HG03103 (cell line): ENCODE results near the gene ITGA7.

Experiments
- ATAC-seq: cut with Tn5 transposase; IDR thresholded peaks from one replicate; pipeline ENCODE4 v1.9.1; 2021; ENCODE audit warnings: low read depth; ENCODE audit not compliant: unreplicated experiment

ITGA7 gene

GRCh38 chr12:55702861-55703260 lies 4.8 kb downstream of the ITGA7 start:
- ATAC-seq = no peak

DNA sequence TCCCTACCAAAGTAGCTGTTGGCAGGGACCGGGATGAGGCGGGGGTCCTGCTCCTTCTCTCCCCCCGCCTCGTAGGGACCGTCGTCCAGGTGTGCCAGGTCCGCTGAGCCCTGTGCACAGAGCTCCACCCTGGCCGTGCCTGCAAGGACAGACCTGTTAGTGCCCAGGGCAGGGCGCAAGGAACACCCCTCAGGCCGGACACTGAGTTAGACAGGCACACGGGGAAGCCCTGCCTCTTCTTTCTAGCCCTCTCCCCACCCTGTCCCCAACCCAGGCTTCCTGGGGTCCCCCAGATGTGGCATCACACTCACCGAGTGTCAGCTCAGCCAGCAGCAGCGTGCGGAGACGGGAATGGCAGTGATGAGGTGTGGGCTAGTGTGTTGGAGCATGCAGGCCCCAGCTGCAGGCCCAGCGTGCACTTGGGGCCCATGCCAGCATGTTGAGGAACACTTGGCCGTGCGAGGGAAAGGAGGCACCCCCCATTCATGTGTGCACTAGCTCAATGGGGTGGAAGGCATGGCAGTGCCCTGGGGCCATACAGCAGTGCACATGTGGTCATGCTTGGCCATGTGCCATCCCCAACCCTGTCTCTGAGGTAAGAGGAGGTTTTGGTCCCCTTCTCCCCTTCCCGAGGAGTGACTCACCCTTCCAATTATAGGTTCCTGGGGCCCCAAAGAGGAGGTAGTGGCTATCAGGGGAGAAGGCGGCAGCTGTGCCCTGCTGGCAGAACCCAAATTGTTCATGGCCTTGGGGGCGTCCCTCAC lies 7.3 kb downstream of the ITGA7 start:
- ATAC-seq = no peak

GRCh38 chr12:55699471-55700055 lies 8.1 kb downstream of the ITGA7 start:
- ATAC-seq = no peak

DNA sequence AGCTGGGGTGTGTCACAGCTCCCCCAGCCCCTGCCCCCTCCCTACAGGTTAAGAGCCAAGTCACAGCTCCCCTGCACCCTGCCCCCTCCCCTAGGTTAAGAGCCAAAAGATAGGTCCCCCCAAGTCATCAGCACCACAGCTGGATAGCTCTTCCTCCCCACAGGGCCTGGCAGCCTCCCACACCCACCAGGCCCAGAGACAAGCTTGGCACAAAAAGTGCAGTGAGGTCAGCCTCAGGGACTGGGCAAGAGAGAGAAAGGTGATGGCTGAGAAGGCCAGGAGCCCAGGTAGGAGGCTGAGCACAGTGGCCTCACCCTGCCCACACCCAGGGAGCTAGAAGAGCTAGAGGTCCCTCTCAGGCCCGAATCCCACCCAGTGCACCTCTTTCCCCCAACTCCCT lies 8.7 kb downstream of the ITGA7 start:
- no peak for ATAC-seq

- no peak for ATAC-seq
Observed at GRCh38 chr12:55698241-55698955, 9.3 kb downstream of the ITGA7 start.

DNA sequence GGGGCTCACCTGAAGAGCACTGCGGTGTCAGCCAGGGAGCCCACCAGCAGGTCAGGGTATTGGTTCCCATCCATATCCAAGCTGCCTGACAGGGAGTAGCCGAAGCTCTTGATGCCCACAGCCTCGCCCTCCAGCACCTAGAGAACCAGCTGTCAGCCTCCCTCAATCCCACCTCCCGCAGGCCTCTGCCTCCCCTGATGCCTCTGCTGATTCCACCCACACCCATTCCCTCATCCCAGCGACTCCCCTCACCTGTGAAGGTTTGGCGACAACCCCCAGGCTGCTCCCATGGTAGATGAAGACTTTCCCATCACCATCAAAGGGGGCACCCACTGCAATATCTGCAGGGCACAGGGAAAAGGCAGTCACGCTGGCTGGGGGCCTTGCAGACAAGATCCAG lies 10.0 kb downstream of the ITGA7 start:
- no peak for ATAC-seq

- ATAC-seq = no peak
Observed at GRCh38 chr12:55696796-55697462, 10.8 kb downstream of the ITGA7 start.

DNA sequence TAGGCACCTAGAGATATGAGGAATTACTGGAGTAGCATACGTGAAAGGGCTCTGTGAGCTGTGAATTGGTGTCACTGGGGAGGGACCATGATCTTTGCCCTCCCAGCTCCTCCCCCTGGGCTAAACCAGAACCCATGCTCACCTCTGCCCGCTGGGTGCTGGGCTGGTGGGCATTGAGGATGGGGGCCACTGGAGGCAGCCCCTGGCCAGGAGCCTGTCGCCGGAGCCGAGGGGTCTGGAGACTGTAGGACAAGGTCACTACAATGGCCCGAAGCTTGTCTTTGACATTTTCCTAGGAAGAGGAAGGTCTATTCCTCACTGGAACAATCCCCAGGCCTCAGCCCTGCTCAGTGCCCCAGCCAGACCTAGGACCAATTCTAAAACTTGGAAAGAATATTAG lies 11.6 kb downstream of the ITGA7 start:
- ATAC-seq = no peak

DNA sequence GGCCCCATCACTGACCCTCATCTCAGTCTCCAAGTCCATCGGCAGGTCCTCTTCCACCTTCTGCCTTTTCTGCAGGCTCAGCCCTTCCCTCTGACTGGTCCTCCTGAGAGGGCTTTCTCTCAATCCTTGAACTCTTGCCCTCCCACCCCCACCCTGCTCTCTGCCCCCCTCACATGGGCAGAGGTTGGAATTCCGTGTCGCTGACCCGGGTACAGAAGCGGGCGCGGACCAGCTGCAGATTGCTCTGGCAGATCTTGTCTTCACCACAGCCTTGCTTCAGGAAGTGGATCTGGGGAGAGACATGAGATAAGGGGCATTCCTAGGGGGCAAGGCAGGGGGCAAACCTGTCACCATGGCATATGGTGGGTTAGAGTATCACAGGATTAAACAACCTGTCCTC lies 12.4 kb downstream of the ITGA7 start:
- no peak for ATAC-seq

DNA sequence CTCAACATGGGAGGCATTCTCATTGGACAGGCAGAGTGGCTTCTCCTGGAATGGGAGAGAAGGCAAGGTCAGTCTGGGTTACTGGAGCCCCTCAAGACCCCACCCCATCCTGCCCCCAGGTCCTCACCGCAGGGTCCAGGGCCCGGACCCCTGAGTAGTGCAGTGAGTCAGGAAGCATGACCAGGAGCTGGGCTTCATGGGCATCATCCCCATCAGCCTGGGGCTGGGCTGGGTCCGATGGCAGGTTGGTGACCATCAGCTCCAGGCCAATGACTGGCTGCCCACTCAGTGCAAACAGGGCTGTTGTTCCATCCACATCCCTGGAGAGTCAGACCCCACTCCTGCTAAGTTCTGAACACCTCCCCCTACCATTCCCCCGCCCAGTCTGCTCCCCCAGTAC lies 13.1 kb downstream of the ITGA7 start:
- no peak for ATAC-seq

DNA sequence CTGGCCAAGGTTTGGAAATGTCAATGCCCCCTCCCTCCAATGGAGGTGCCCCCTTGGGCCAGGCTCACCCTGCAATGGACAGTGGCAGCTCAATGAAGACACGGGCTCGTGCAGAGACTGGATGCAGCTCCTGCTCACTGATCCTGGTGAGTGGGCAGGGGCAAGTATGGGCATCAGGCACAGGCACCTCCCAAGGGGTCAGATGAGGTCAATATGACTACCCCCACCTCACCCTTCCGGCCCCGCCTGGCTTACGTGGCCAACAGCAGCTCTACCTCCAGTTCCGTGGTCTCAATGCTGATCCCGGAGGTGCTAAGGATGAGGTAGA lies 13.6 kb downstream of the ITGA7 start:
- no peak for ATAC-seq

DNA sequence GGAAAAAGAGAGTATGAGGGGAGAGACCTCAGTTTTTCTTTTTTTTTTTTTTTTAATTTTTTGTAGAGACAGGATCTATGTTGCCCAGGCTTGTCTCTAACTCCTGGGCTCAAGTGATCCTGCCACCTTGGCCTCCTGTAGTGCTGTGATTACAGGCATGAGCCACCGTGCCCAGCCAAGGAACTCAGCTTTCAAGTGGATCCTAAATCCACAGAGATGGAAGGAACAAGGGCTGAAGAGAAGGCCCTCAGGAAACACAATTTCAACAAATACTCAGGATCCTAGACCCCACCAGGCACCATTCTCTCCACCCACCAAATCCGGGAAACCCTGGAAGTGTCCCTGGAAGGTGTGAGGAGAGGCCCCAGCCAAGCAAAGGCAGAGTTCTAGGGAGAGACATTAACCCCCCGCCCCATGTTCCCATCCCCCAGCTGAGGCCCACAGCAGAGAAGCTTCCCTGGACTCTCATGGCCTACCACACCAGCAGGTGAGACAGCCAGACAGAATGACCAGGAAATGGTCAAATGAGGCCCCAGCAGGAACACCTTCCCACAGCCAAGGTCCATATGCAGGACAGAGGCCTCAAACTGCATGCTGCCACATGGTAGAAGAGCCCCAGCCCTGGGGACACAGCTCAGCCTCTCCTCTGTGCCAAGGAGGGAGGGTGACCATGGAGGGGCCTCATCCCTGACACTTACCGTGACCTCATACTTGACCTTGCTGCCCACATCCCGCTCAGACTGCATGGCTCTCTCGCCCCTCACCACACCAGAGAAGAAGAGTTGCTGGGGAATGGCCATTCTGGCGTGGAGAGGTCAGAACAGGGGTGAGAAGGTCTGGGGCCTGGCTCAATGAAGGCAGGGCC lies 14.1 kb downstream of the ITGA7 start:
- ATAC-seq = no peak

DNA sequence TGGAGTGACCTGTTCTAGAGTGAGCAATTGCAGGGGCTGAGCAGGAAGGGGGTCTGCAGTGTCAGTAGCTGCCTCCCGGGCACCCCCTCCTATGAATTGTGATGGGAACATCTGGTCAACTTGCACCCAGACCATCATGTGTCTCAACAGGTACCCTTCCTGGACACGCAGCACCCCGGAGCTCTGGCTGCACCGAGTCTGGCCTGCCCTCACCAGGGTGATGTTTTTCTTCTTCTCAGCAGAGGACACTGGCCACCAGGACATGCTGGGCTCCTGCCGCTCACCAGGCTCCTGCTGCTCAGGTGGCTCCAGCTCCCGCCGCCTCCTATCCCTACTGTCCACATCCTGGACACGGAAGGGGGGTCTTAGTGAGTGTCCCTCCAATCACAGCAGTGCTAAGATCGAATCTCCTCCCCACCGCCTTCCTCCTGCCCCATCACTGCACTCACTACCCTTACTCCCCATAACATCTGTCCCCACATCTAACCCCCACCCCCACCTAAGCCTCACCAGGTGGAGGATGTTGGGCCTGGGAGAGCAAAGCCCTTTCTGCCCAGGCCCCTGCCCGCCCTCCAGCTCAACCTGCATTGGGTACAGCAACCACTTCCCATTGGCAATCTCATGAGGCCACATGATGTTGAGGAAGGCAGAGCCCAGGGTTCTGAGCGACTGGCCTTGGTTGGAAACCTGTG lies 14.9 kb downstream of the ITGA7 start:
- ATAC-seq = no peak

- no peak for ATAC-seq
Observed at GRCh38 chr12:55688716-55689655, 18.7 kb downstream of the ITGA7 start.

- no peak for ATAC-seq
Observed at GRCh38 chr12:55687746-55688145, 20.0 kb downstream of the ITGA7 start.

- ATAC-seq = no peak
Observed at GRCh38 chr12:55686366-55687010, 21.2 kb downstream of the ITGA7 start.

DNA sequence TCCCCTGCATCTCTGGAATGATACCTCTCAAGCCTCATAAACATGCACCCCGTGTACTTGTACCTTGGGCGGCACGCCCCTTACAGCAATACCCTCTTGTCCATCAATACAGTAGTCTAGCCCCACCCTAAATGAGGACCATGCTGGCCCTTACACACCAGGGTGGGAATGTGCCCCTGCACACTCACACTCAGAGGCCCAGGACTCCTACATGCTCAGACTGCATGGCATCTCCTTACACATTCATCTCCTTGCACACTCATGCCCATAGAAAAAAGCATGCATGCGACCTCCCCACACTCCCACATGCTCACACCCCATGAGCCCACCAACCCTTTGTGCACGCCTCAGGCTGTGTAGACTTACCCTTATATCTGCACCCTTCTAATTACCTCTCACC lies 22.0 kb downstream of the ITGA7 start:
- ATAC-seq = no peak

- no peak for ATAC-seq
Observed at GRCh38 chr12:55684761-55685370, 22.8 kb downstream of the ITGA7 start.
